Activated T-cell treated with anti-CD3 and anti-CD28 coated beads, Interleukin-2, amount 50 U/mL, for 4 hours (primary cell): Measurements from ENCODE around the gene NCOR1. TPM values are rescaled to one million over a fixed set of nuclear protein-coding genes. Genes with fewer than 3 reads are reported as not detected.
"Not testable (repeated sequence)": the region's sequence is repeated elsewhere in the genome, so short reads cannot be mapped to it uniquely, and the experiment has no call there.

Source experiments
- ATAC-seq, 2 donors: fragments of 200-7000 bp; cut with Tn5 transposase; one replicate each; pipeline ENCODE4 v1.10.0; 2021
- DNase-seq: peaks from one replicate; pipeline ENCODE4 v3.0.0-alpha.2; 2020
- H3K27me3 Mint-ChIP-seq: one replicate; pipeline ENCODE4 v1.8.0; 2021; ENCODE audit warnings: low read depth, mixed read lengths
- H3K36me3 Mint-ChIP-seq: one replicate; pipeline ENCODE4 v1.8.0; 2022; ENCODE audit warnings: mixed read lengths; ENCODE audit not compliant: insufficient read depth
- H3K4me1 Mint-ChIP-seq: one replicate; pipeline ENCODE4 v1.8.0; 2021; ENCODE audit warnings: low read depth, mixed read lengths
- H3K4me3 Mint-ChIP-seq: one replicate; pipeline ENCODE4 v1.8.0; 2021; ENCODE audit warnings: mild to moderate bottlenecking, moderate library complexity, mixed read lengths
- H3K9me3 Mint-ChIP-seq: one replicate; pipeline ENCODE4 v1.8.0; 2021; ENCODE audit warnings: mixed read lengths
- total RNA-seq, 3 donors: library from RNA; stranded (reverse); gene quantifications; one replicate each; pipeline ENCODE4 v1.2.1, GENCODE V29; 2021

Gene NCOR1
- total RNA-seq, 3 donors from 2014 or later = 86.4 to 107 (median 92.2) TPM

DNA sequence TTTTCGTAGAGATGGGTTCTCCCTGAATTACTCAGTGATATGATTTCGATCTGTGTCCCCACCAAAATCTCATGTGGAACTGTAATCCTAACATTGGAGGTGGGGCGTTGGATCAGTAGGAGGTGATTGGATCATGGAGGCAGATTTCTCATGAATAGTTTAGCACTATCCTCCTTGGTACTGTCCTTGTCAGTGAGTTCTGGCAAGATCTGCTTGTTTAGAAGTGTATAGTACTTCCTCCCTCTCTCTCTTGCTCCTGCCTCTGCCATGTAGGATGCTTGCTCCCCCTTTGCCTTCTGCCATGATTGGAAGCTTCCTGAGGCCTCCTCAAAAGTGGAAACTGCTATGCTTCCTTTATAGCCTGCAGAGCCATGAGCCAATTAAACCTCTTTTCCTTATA is 24.6 kb upstream of the NCOR1 start:
- DNase-seq (no peak), ATAC-seq (no peak)
- H3K27me3 Mint-ChIP-seq = no peaks in the 10 kb centered on the region
- H3K4me1 Mint-ChIP-seq = peaks cover 5% of the 10 kb centered on the region
- H3K9me3 Mint-ChIP-seq = no peaks in the 10 kb centered on the region
- no peak overlapping the region for H3K4me3 Mint-ChIP-seq
- H3K36me3 Mint-ChIP-seq = peaks cover 20% of the 10 kb centered on the region

DNA sequence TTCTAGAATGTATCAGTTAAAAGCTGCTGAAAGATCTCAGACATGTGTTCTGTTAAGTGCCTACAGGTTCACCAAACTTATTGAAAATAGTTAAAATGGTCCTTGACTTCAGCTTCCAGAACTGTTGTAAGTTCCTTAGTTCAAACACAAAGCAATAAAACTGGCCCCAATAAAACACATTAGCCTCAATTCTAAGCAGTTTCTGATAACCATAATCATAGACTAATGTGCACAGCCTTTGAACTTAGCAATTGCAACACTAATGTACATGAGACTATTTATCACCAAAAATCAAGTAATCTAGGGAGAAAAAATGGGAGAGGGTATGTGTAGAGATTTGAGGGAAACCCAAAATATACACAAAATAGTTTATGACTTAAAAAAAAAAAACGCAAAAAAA is 17.1 kb upstream of the NCOR1 start:
- Mint-ChIP-seq H3K4me3 (no peak overlapping the region), H3K36me3 (peaks cover 19% of the 10 kb centered on the region), H3K9me3 (no peaks in the 10 kb centered on the region), H3K4me1 (peaks cover 20% of the 10 kb centered on the region), H3K27me3 (no peaks in the 10 kb centered on the region)
- DNase-seq = no peak
- ATAC-seq = no peak

DNA sequence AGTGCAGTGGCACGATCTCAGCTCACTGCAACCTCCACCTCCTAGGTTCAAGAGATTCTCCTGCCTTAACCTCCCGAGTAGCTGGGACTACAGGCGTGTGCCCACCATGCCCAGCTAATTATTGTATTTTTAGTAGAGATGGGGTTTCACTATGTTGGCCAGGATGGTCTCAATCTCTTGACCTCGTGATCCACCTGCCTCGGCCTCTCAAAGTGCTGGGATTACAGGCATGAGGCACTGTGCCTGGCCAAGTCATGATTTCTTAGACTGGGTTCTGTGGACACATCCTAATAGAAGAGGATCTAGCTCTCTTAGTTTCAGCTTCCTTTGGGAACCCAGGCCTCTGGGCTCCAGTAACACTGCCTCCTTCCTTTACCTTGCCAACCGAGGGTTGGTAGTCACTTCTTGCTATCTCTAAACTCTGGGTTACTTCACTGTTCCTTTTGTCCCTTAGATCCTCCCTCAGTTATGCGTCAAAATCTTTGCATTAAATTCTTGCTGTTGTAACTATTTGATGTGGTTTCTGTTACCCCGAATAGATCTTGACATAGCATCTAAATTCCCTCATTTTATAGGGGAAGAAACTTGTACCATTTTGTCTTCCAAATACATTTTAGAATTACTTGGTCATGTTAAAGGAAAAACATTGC is 14.7 kb upstream of the NCOR1 start:
- peaks cover 13% of the 10 kb centered on the region for H3K36me3 Mint-ChIP-seq
- DNase-seq, H3K27me3 Mint-ChIP-seq, ATAC-seq, H3K9me3 Mint-ChIP-seq: not testable (repeated sequence)
- peaks cover 24% of the 10 kb centered on the region for H3K4me1 Mint-ChIP-seq
- peak overlapping the region; percentile 48 for H3K4me3 Mint-ChIP-seq

DNA sequence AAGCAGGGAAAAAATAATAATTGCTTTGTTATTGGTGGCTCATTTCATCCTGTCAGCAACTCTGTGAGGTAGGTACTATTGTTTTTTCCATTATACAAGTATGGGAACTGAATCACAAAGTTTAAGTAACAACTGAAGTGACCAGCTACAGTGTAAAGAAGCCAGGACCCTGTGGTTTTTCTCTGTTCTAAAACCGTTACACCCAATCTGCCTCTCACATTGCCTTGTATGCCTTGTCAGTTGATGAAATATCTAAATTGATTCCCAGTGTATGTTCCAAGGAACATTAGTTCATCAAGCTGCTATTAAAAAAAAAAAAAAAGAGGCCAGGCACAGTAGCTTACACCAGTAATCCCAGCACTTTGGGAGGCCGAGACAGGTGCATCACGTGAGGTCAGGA is 7.1 kb upstream of the NCOR1 start:
- H3K9me3 Mint-ChIP-seq = no peaks in the 10 kb centered on the region
- H3K4me1 Mint-ChIP-seq = peaks cover 11% of the 10 kb centered on the region
- ATAC-seq (no peak), DNase-seq (no peak)
- H3K27me3 Mint-ChIP-seq = no peaks in the 10 kb centered on the region
- no peaks in the 10 kb centered on the region for H3K36me3 Mint-ChIP-seq
- no peak overlapping the region for H3K4me3 Mint-ChIP-seq

DNA sequence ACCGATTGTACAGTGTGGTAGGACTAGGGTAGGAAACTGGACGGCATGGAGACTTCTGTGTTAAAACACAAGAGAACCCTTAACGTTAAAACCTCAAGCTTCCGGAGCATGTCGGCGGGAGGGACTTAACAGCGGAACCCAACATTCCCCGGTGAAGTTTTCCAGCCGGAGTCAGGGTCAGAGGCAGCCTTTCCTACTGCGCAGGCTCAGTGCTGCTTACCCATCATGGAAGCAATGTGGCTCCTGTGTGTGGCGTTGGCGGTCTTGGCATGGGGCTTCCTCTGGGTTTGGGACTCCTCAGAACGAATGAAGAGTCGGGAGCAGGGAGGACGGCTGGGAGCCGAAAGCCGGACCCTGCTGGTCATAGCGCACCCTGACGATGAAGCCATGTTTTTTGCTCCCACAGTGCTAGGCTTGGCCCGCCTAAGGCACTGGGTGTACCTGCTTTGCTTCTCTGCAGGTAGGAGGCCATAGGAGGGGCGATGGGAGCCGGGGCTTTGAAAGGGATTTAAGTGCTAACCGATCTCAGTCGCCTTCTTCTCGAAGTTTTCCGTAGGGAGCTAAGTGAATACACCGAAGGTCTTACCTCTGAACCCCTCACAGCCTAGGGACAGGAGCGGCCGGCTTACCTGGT is 1.8 kb upstream of the NCOR1 start, which contains the start of gene PIGL:
PIGL (plus strand) TSS at position 209 of the 634 bp plus-strand sequence; CDS start at position 226, 17 bp downstream.
- peak within 1 kb of the TSS; percentile 97 for H3K4me3 Mint-ChIP-seq
- DNase-seq (peak; percentile 86), ATAC-seq (peak; percentile 59 to 60)
- H3K4me1 Mint-ChIP-seq = peaks cover 40% of the 10 kb centered on the region
- H3K36me3 Mint-ChIP-seq = no peaks in the 10 kb centered on the region
- no peaks in the 10 kb centered on the region for H3K27me3 Mint-ChIP-seq
- no peaks in the 10 kb centered on the region for H3K9me3 Mint-ChIP-seq

DNA sequence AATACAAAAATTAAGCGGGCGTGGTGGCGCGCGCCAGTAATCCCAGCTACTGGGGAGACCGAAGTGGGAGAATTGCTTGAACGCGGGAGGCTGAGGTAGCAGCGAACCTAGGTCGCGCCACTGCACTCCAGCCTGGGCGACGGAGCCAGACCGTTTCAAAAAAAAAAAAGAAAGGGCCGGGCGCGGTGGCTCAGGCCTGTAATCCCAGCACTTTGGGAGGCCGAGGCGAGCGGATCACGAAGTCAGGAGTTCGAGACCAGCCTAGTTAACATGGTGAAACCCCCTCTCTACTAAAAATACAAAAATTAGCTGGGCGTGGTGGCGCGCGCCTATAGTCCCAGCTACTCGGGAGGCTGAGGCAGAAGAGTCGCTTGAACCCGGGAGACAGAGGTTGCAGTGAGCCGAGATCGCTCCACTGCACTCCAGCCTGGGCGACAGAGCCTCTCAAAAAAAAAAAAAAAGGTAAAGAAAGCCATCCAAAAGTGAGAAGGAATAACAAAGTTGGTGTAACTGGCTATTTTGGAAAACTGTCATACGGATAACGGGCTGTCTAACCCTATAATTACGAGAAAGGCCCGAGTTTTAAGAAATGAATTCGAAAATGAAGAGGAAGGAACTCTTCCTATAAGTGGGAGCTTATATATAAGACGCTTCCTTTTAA is 1.1 kb upstream of the NCOR1 start:
- peak overlapping the region; percentile 97 for H3K4me3 Mint-ChIP-seq
- H3K36me3 Mint-ChIP-seq, ATAC-seq, H3K27me3 Mint-ChIP-seq, DNase-seq, H3K9me3 Mint-ChIP-seq: not testable (repeated sequence)
- H3K4me1 Mint-ChIP-seq = peaks cover 42% of the 10 kb centered on the region

DNA sequence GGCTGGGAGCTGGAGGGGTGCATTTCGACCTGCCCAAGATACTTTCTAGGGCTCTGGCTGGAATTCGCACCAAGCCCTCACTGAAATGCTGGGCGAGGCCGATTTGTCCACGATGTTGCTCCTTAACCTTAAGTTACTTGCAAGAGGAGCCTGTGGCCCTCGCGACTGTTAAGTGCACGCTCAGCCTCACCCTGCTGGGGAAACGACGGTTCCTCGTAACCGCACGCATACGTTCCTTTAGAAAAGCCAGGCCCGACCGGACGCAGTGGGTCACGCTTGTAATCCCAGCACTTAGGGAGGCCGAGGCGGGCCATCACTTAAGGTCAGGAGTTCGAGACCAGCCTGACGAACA is 607 bp upstream of the NCOR1 start:
- Mint-ChIP-seq H3K9me3 (no peaks in the 10 kb centered on the region), H3K36me3 (no peaks in the 10 kb centered on the region), H3K4me3 (peak overlapping the region; percentile 97), H3K27me3 (no peaks in the 10 kb centered on the region), H3K4me1 (peaks cover 45% of the 10 kb centered on the region)
- DNase-seq (peak; percentile 11), ATAC-seq (peak in 1 of 2 donors; percentile 0)

DNA sequence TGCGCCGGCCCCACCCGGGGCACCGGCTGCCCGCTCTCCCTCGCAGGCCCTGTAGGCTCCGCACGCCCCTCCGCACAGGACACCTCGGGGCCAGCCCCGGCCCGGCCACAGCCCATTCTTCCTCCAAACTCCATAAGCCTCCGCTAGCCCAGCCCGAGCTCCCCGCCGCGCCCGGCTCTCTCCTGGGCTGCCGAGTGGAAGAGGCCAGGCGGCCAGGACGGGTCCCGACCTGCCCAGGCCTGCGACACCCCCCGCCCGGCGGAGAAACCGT is 397 bp downstream of the NCOR1 start:
- DNase-seq (peak; percentile 14), ATAC-seq (peak; percentile 44 to 47)
- peaks cover 45% of the 10 kb centered on the region for H3K4me1 Mint-ChIP-seq
- peak overlapping the region; percentile 97 for H3K4me3 Mint-ChIP-seq
- no peaks in the 10 kb centered on the region for H3K9me3 Mint-ChIP-seq
- no peaks in the 10 kb centered on the region for H3K36me3 Mint-ChIP-seq
- H3K27me3 Mint-ChIP-seq = no peaks in the 10 kb centered on the region

DNA sequence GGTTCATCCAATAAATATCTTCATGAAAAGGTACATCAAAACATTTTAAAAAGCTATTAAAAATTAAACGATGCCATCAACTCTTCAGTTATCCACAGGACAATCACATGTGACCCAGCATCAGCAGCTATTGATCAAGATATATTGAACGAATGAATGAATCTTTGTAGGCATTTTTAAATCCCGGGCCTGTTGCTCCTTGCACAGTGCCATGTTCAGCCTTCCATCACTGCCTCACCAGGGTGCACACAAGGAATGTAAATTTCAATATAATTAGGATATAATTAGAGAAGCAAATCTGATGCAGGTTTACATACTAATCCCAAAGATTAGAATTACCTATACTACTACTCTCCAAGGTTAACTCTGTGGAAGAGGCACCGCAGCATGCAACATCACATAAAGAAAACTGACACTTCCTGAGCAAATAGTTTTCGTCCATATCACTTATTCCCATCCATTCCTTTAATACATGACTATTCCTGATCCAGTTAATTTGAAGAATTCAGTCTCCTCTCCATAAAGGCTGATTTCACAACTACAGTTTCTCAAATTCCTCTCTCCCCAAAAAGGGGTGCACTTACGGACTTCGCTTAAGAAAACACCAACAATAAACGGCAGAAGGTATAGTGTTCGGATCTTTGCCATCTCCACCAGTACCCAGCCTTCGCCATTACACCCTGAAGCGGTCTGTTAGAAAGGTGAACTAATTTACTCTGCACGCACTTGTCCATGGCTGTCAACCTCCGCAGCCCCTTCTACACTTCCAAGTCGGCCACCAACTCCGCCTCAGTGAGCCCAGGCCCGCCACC is 938 bp downstream of the NCOR1 start:
- Mint-ChIP-seq H3K36me3 (no peaks in the 10 kb centered on the region), H3K4me3 (peak overlapping the region; percentile 97), H3K4me1 (peaks cover 45% of the 10 kb centered on the region), H3K9me3 (no peaks in the 10 kb centered on the region), H3K27me3 (no peaks in the 10 kb centered on the region)
- DNase-seq (no peak), ATAC-seq (no peak)

DNA sequence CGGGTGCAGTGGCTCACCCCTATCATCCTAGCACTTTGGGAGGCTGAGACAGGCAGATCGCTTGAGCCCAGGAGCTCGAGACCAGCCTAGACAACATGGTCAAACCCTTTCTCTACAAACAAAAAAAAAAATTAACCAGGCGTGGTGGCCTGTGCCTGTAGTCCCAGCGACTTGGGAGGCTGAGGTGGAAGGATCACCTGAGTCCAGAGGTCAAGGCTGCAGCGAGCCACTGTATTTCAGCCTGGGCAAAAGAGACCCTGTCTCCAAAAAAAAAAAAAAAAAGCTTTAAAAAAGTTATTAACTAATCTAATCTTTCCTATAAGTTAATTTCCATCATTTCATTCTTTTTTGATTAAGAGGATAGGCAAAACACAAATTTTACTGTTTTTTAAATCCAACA is 2.5 kb downstream of the NCOR1 start:
- Mint-ChIP-seq H3K4me3 (peak overlapping the region; percentile 97), H3K9me3 (no peaks in the 10 kb centered on the region), H3K4me1 (peaks cover 47% of the 10 kb centered on the region), H3K27me3 (no peaks in the 10 kb centered on the region), H3K36me3 (no peaks in the 10 kb centered on the region)
- ATAC-seq = no peak
- DNase-seq = no peak

DNA sequence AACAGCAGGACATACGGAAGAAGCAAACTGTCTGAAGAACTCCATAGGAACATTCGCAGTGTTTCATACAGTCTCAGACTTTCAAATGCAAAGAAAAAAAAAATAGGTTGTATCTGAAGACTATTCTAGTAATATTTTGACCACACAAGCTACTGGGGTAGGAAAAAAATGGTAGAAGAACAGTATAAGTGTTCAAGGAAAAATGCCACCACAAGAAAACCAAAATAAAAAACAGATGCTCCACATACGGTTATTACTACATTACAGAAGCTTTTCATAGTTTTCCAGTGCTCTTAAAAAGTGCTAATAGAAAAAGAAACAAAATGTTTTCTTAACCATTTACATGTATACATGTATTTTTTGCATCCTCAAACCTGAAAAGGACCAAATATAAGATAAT is 3.7 kb downstream of the NCOR1 start:
- no peak overlapping the region for H3K4me3 Mint-ChIP-seq

DNA sequence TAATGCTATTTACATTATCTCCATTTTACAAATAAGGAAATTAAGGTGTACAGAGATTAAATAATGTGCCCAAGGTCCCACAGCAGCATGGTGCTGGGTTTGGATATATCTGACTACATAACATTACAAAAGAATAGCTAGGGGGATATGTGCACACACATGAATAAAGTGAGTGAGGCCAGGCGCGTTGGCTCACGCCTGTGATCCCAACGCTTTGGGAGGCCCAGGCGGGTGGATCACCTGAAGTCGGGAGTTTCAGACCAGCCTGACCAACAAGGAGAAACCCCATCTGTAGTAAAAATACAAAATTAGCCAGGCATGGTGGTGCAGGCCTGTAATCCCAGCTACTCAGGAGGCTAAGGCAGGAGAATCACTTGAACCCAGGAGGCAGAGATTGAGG is 10.6 kb downstream of the NCOR1 start:
- not testable (repeated sequence) for H3K4me3 Mint-ChIP-seq, H3K9me3 Mint-ChIP-seq, ATAC-seq, H3K27me3 Mint-ChIP-seq, DNase-seq, H3K36me3 Mint-ChIP-seq
- H3K4me1 Mint-ChIP-seq = peaks cover 63% of the 10 kb centered on the region

More for the DNA sequence above, 3.7 kb downstream of the NCOR1 start:
- no peak for DNase-seq
- Mint-ChIP-seq H3K36me3 (no peaks in the 10 kb centered on the region), H3K4me1 (peaks cover 47% of the 10 kb centered on the region), H3K9me3 (no peaks in the 10 kb centered on the region), H3K27me3 (no peaks in the 10 kb centered on the region)
- no peak for ATAC-seq

DNA sequence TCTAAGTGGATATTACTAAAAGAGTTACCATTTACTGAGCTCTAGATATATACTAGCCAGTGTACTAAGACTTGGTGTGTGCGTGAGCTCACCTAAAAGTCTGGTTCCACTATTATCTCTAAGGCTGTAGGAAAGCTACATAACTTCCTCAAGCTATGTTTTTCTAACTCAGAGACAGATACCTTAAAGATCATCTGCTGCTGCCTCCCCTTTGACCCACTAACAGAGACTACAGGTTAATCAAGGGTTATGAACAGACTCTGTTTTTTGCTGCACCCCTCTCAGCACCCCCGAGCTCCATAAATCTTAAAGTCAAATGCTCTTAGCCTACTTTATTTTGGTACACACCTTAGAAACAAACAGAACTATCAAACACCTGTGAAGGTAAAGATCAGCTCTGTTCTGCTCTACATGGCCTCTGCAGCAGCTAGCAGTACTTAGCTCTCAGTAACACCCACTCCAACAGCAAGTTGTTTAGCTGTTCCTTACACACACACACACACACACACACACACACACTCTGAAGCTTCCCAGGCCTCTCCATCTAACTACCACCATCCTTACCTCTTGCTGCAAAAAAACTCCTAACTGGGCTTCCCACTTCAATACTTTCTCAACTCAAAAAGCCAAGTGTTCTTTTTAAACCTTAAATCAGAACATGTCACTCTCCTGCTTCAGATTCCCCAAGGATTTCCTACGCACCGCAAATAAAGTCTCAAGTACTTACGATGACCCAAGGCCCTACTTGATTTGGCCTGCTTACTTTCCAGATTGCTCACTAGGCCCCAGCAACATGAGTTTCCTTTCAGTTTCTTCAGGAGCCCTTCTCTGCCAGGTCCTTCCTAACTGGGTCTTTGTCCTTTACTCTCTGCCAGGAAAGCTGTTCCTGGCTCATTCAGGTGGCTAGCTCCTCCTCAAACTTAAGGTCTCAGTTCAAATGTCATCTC is 12.5 kb downstream of the NCOR1 start:
- H3K9me3 Mint-ChIP-seq, H3K4me3 Mint-ChIP-seq: not testable (repeated sequence)

More for the DNA sequence above, 12.5 kb downstream of the NCOR1 start:
- peaks cover 68% of the 10 kb centered on the region for H3K4me1 Mint-ChIP-seq
- H3K27me3 Mint-ChIP-seq, DNase-seq, H3K36me3 Mint-ChIP-seq, ATAC-seq: not testable (repeated sequence)
